ENCODE data around the gene SYMPK.
A peak's percentile ranks its signal among the peaks of the same experiment; 100 is the strongest.

SYMPK gene

GRCh38 chr19:45774765-45775164, 88.2 kb downstream of the SYMPK start:
- no peak for DNase-seq
- Mint-ChIP-seq H3K4me3 (no peak overlapping the region), H3K4me1 (peaks cover 27 to 47% of the 10 kb centered on the region in 2 donors), H3K27me3 (peaks cover 7 to 14% of the 10 kb centered on the region in 2 donors), H3K27ac (no peak overlapping the region), H3K36me3 (peaks cover 28 to 39% of the 10 kb centered on the region in 2 donors), H3K9me3 (no peaks in the 10 kb centered on the region)
- ATAC-seq (replicated peaks), result no peak

- no peak for ATAC-seq (replicated peaks)
- no peak overlapping the region for H3K4me3 Mint-ChIP-seq
- no peak for DNase-seq
- H3K36me3 Mint-ChIP-seq, result peaks cover 26 to 29% of the 10 kb centered on the region in 2 donors
- peaks cover 20 to 44% of the 10 kb centered on the region in 2 donors for H3K4me1 Mint-ChIP-seq
- no peaks in the 10 kb centered on the region for H3K9me3 Mint-ChIP-seq
- peaks cover 0 to under 1% of the 10 kb centered on the region in 2 donors for H3K27me3 Mint-ChIP-seq
- no peak overlapping the region for H3K27ac Mint-ChIP-seq
Measured at GRCh38 chr19:45773384-45773783, 89.6 kb downstream of the SYMPK start.

GRCh38 chr19:45772912-45773311, 90.0 kb downstream of the SYMPK start:
- peaks cover 24 to 25% of the 10 kb centered on the region in 2 donors for H3K36me3 Mint-ChIP-seq
- H3K4me1 Mint-ChIP-seq, result peaks cover 19 to 44% of the 10 kb centered on the region in 2 donors

GRCh38 chr19:45772130-45772840, 90.7 kb downstream of the SYMPK start:
- Mint-ChIP-seq H3K9me3 (no peaks in the 10 kb centered on the region), H3K27ac (no peak overlapping the region), H3K4me3 (no peak overlapping the region), H3K27me3 (peaks cover 3 to 5% of the 10 kb centered on the region in 2 donors), H3K36me3 (peaks cover 20% of the 10 kb centered on the region in 2 donors), H3K4me1 (peaks cover 21 to 50% of the 10 kb centered on the region in 2 donors)
- DNase-seq (no peak), ATAC-seq (replicated peaks) (no peak)

More at GRCh38 chr19:45772912-45773311, 90.0 kb downstream of the SYMPK start:
- DNase-seq (no peak), ATAC-seq (replicated peaks) (no peak)
- Mint-ChIP-seq H3K4me3 (no peak overlapping the region), H3K27ac (no peak overlapping the region), H3K9me3 (no peaks in the 10 kb centered on the region), H3K27me3 (no peaks in the 10 kb centered on the region)

GRCh38 chr19:45771311-45771933, 91.5 kb downstream of the SYMPK start:
- Mint-ChIP-seq H3K27me3 (peaks cover 7 to 9% of the 10 kb centered on the region in 2 donors), H3K36me3 (peaks cover 11 to 13% of the 10 kb centered on the region in 2 donors), H3K4me3 (peak overlapping the region in 1 of 2 donors; percentile 9), H3K4me1 (peaks cover 22 to 53% of the 10 kb centered on the region in 2 donors), H3K27ac (peak overlapping the region; percentile 51), H3K9me3 (no peaks in the 10 kb centered on the region)
- ATAC-seq (replicated peaks), result no peak
- no peak for DNase-seq

- peak overlapping the region; percentile 84 to 96 for H3K4me3 Mint-ChIP-seq
Measured at GRCh38 chr19:45770192-45771101, 92.5 kb downstream of the SYMPK start.

GRCh38 chr19:45769821-45770191, 93.1 kb downstream of the SYMPK start:
- ATAC-seq (replicated peaks) (peak; percentile 46 to 49), DNase-seq (no peak)
- peak overlapping the region; percentile 84 to 96 for H3K4me3 Mint-ChIP-seq
- H3K36me3 Mint-ChIP-seq, result peaks cover 10 to 13% of the 10 kb centered on the region in 2 donors
- H3K27me3 Mint-ChIP-seq, result peaks cover 20 to 25% of the 10 kb centered on the region in 2 donors
- H3K27ac Mint-ChIP-seq, result peak overlapping the region; percentile 75
- peaks cover 24 to 53% of the 10 kb centered on the region in 2 donors for H3K4me1 Mint-ChIP-seq
- no peaks in the 10 kb centered on the region for H3K9me3 Mint-ChIP-seq

More at GRCh38 chr19:45770192-45771101, 92.5 kb downstream of the SYMPK start:
- no peaks in the 10 kb centered on the region for H3K9me3 Mint-ChIP-seq
- peaks cover 24 to 53% of the 10 kb centered on the region in 2 donors for H3K4me1 Mint-ChIP-seq
- peaks cover 10 to 13% of the 10 kb centered on the region in 2 donors for H3K36me3 Mint-ChIP-seq
- H3K27me3 Mint-ChIP-seq, result peaks cover 16 to 19% of the 10 kb centered on the region in 2 donors
- peak; percentile 75 to 79 for ATAC-seq (replicated peaks)
- peak overlapping the region; percentile 75 for H3K27ac Mint-ChIP-seq
- DNase-seq, result peak; percentile 83

GRCh38 chr19:45768984-45769782, 93.8 kb downstream of the SYMPK start, which contains the start of gene SIX5:
Gene SIX5 (minus strand): TSS chr19:45769252. CDS start chr19:45768844, 408 bp downstream.
- no peaks in the 10 kb centered on the region for H3K9me3 Mint-ChIP-seq
- ATAC-seq (replicated peaks), result peak; percentile 68 to 77
- peaks cover 25 to 30% of the 10 kb centered on the region in 2 donors for H3K27me3 Mint-ChIP-seq
- H3K36me3 Mint-ChIP-seq, result peaks cover 10 to 12% of the 10 kb centered on the region in 2 donors
- DNase-seq, result peak; percentile 95
- peak within 1 kb of the TSS; percentile 84 to 96 for H3K4me3 Mint-ChIP-seq
- H3K4me1 Mint-ChIP-seq, result peaks cover 24 to 53% of the 10 kb centered on the region in 2 donors
- H3K27ac Mint-ChIP-seq, result peak within 1 kb of the TSS; percentile 79

- H3K9me3 Mint-ChIP-seq, result no peaks in the 10 kb centered on the region
- H3K4me3 Mint-ChIP-seq, result peak overlapping the region; percentile 84 to 96
- peak; percentile 36 for DNase-seq
- peaks cover 25 to 30% of the 10 kb centered on the region in 2 donors for H3K27me3 Mint-ChIP-seq
- H3K4me1 Mint-ChIP-seq, result peaks cover 24 to 53% of the 10 kb centered on the region in 2 donors
- ATAC-seq (replicated peaks), result no peak
- peaks cover 10 to 12% of the 10 kb centered on the region in 2 donors for H3K36me3 Mint-ChIP-seq
- peak overlapping the region; percentile 73 for H3K27ac Mint-ChIP-seq
Measured at GRCh38 chr19:45768655-45768983, 94.3 kb downstream of the SYMPK start.

- H3K36me3 Mint-ChIP-seq, result peaks cover 7 to 12% of the 10 kb centered on the region in 2 donors
- H3K9me3 Mint-ChIP-seq, result no peaks in the 10 kb centered on the region
- ATAC-seq (replicated peaks) (peak in 1 of 2 donors; percentile 1), DNase-seq (no peak)
- H3K27me3 Mint-ChIP-seq, result peaks cover 25 to 30% of the 10 kb centered on the region in 2 donors
- peak overlapping the region; percentile 78 for H3K4me3 Mint-ChIP-seq
- H3K27ac Mint-ChIP-seq, result no peak overlapping the region
- peaks cover 24 to 50% of the 10 kb centered on the region in 2 donors for H3K4me1 Mint-ChIP-seq
Measured at GRCh38 chr19:45767881-45768654, 94.9 kb downstream of the SYMPK start.

- no peaks in the 10 kb centered on the region for H3K9me3 Mint-ChIP-seq
- H3K4me3 Mint-ChIP-seq, result peak overlapping the region; percentile 65 to 78
- peaks cover 4 to 10% of the 10 kb centered on the region in 2 donors for H3K36me3 Mint-ChIP-seq
- H3K27ac Mint-ChIP-seq, result peak overlapping the region; percentile 42
- H3K4me1 Mint-ChIP-seq, result peaks cover 22 to 43% of the 10 kb centered on the region in 2 donors
- no peak for DNase-seq
- H3K27me3 Mint-ChIP-seq, result peaks cover 25 to 31% of the 10 kb centered on the region in 2 donors
- no peak for ATAC-seq (replicated peaks)
Measured at GRCh38 chr19:45767410-45767880, 95.5 kb downstream of the SYMPK start.

GRCh38 chr19:45766869-45767346, 96.0 kb downstream of the SYMPK start:
- Mint-ChIP-seq H3K9me3 (no peaks in the 10 kb centered on the region), H3K27ac (peak overlapping the region; percentile 42), H3K4me1 (peaks cover 20 to 38% of the 10 kb centered on the region in 2 donors), H3K27me3 (peaks cover 29 to 36% of the 10 kb centered on the region in 2 donors), H3K4me3 (peak overlapping the region; percentile 65 to 72), H3K36me3 (peaks cover 4 to 10% of the 10 kb centered on the region in 2 donors)
- DNase-seq (no peak), ATAC-seq (replicated peaks) (no peak)

All from stimulated activated naive B cell treated with anti-CD40 and anti-IgM and Interleukin-4, amounts not matched to agents 10 μg/mL and 1 μg/mL and 100 μg/mL, for 72 hours (primary cell).